ENCODE data around the gene SMC1B. TPM values are rescaled to one million over a fixed set of nuclear protein-coding genes. Genes with fewer than 3 reads are reported as not detected.
"Not testable (repeated sequence)": the region's sequence is repeated elsewhere in the genome, so short reads cannot be mapped to it uniquely, and the experiment has no call there.

Gene SMC1B
- total RNA-seq, 2 donors from 2014 or later, result not detected

DNA sequence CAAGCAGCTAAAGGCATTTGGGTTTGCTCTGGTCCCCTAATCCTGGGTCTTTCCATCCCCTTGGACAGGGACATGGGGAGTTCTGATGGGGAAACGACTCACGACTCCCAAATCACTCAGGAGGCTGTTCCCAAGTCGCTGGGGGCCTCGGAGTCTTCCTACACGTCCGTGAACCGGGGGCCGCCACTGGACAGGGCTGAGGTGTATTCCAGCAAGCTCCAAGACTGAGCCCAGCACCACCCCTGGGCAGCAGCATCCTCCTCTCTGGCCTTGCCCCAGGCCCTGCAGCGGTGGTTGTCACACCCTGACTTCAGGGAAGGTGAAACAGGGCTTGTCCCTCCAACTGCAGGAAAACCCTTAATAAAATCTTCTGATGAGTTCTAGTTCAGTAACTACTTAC, 117.9 kb downstream of the SMC1B start:
- Histone ChIP-seq H3K4me3 (no peak overlapping the region), H3K4me1 (ENCODE audit: control insufficient read depth in 1 of 2, low read depth in 2 of 2) (no peaks in the 10 kb centered on the region), H3K27me3 (replicated peaks; ENCODE audit: insufficient read depth) (no peaks in the 10 kb centered on the region), H3K9me3 (no peaks in the 10 kb centered on the region), H3K27ac (no peak overlapping the region), H3K36me3 (no peaks in the 10 kb centered on the region)
- DNase-seq (ENCODE audit: low spot score) (no peak), ATAC-seq (ENCODE audit: insufficient number of reproducible peaks, low FRiP score, low read depth) (no peak)
- TF ChIP-seq, protein P1, sequence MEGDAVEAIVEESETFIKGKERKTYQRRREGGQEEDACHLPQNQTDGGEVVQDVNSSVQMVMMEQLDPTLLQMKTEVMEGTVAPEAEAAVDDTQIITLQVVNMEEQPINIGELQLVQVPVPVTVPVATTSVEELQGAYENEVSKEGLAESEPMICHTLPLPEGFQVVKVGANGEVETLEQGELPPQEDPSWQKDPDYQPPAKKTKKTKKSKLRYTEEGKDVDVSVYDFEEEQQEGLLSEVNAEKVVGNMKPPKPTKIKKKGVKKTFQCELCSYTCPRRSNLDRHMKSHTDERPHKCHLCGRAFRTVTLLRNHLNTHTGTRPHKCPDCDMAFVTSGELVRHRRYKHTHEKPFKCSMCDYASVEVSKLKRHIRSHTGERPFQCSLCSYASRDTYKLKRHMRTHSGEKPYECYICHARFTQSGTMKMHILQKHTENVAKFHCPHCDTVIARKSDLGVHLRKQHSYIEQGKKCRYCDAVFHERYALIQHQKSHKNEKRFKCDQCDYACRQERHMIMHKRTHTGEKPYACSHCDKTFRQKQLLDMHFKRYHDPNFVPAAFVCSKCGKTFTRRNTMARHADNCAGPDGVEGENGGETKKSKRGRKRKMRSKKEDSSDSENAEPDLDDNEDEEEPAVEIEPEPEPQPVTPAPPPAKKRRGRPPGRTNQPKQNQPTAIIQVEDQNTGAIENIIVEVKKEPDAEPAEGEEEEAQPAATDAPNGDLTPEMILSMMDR (IDR thresholded peaks at IDR 0.05), result no peak

DNA sequence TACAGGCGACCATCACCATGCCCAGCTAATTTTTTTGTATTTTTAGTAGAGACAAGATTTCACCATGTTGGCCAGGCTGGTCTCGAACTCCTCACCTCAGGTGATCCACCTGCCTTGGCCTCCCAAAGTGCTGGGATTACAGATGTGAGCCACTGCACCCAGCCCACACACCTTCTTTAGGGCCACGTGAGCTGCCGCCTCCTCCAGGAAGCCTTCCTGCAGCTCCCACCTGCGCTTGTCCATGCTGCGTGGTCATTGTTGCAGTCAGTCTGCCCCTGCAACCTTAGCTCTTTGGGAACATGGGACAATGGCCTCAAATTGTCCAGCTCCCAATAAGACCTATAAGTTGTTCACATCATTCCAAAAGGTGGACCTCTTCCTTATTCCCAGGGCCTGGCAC, 118.4 kb downstream of the SMC1B start:
- not testable (repeated sequence) for H3K27ac ChIP-seq; H3K36me3 ChIP-seq; H3K4me1 ChIP-seq (ENCODE audit: control insufficient read depth in 1 of 2, low read depth in 2 of 2); H3K27me3 ChIP-seq (replicated peaks; ENCODE audit: insufficient read depth); H3K4me3 ChIP-seq; ATAC-seq (ENCODE audit: insufficient number of reproducible peaks, low FRiP score, low read depth); H3K9me3 ChIP-seq; DNase-seq (ENCODE audit: low spot score)

Other genes with a start within 250 kb of the SMC1B start
- 10 to 100 TPM; 27.8 to 31.6 TPM for gene NUP50, start 249.7 kb downstream of the SMC1B start, total RNA-seq
- gene KIAA0930, start 172.7 kb downstream of the SMC1B start, total RNA-seq, result 10 to 100 TPM; 76.9 to 99.1 TPM
- gene UPK3A, start 128.7 kb downstream of the SMC1B start, total RNA-seq, result not detected
- 100 to 1,000 TPM in 1 of 2 donors, 10 to 100 TPM in 1; 54.4 to 244 TPM for gene FAM118A, start 103.7 kb downstream of the SMC1B start, total RNA-seq
- gene RIBC2, start 94 bp upstream of the SMC1B start, total RNA-seq, result 1 to 10 TPM in 1 of 2 donors, not detected in 1; 5.1 TPM
- 100 to 1,000 TPM; 587 to 972 TPM for gene FBLN1, start 89.3 kb upstream of the SMC1B start, total RNA-seq

Data from thoracic aorta (tissue), 2 donors.